ENCODE data around the gene PLB1. TPM values are rescaled to one million over a fixed set of nuclear protein-coding genes. Genes with fewer than 3 reads are reported as not detected.

Gene PLB1
- total RNA-seq, 1 experiment from 2014 or later = 0.91 TPM

GRCh38 chr2:28674062-28674712 is 178.3 kb downstream of the PLB1 start:
- no peak for DNase-seq (ENCODE audit: unreplicated experiment)
- H3K4me3 Mint-ChIP-seq (ENCODE audit: unreplicated experiment) = no peak overlapping the region
- ChIA-PET POLR2A (no interaction called here), CTCF (no interaction called here)
- no peaks in the 10 kb centered on the region for H3K4me1 Mint-ChIP-seq (ENCODE audit: insufficient read depth, unreplicated experiment)
- H3K9me3 Mint-ChIP-seq (ENCODE audit: unreplicated experiment) = peaks cover 10% of the 10 kb centered on the region
- TF ChIP-seq CTCF (IDR thresholded peaks at IDR 0.05; ENCODE audit: unreplicated experiment) = no peak
- no peaks in the 10 kb centered on the region for H3K27me3 Mint-ChIP-seq (ENCODE audit: insufficient read depth, unreplicated experiment)
- BruUV-seq (replicated peaks) = no TSS peak
- intact Hi-C loops (cut with micrococcal nuclease) = no loop called here
- H3K27ac Mint-ChIP-seq (ENCODE audit: low read depth, unreplicated experiment) = no peak overlapping the region
- no peaks in the 10 kb centered on the region for H3K36me3 Mint-ChIP-seq (ENCODE audit: insufficient read depth, unreplicated experiment)

GRCh38 chr2:28674713-28675068 is 178.8 kb downstream of the PLB1 start:
- no TSS peak for BruUV-seq (replicated peaks)
- intact Hi-C loops (cut with micrococcal nuclease) = no loop called here
- no peak for TF ChIP-seq CTCF (IDR thresholded peaks at IDR 0.05; ENCODE audit: unreplicated experiment)
- ChIA-PET CTCF (no interaction called here), POLR2A (interaction anchor here (1.2 to 1.6 kb wide), 2 partner anchors 13 to 42 kb away, joined by 3 to 5 read pairs; no protein-coding TSS in a partner anchor)
- peaks cover 10% of the 10 kb centered on the region for H3K9me3 Mint-ChIP-seq (ENCODE audit: unreplicated experiment)
- DNase-seq (ENCODE audit: unreplicated experiment) = no peak
- H3K4me3 Mint-ChIP-seq (ENCODE audit: unreplicated experiment) = no peak overlapping the region
- H3K27me3 Mint-ChIP-seq (ENCODE audit: insufficient read depth, unreplicated experiment) = no peaks in the 10 kb centered on the region
- H3K4me1 Mint-ChIP-seq (ENCODE audit: insufficient read depth, unreplicated experiment) = no peaks in the 10 kb centered on the region
- no peak overlapping the region for H3K27ac Mint-ChIP-seq (ENCODE audit: low read depth, unreplicated experiment)
- no peaks in the 10 kb centered on the region for H3K36me3 Mint-ChIP-seq (ENCODE audit: insufficient read depth, unreplicated experiment)

- intact Hi-C loops (cut with micrococcal nuclease) = no loop called here
- ChIA-PET CTCF (interaction anchor here (0.6 kb wide), 1 partner anchor 9 kb away, joined by 3 read pairs; no protein-coding TSS in a partner anchor), POLR2A (interaction anchor here (1.2 to 1.6 kb wide), 2 partner anchors 8 to 11 kb away, joined by 3 to 5 read pairs; no protein-coding TSS in a partner anchor)
- no peaks in the 10 kb centered on the region for H3K36me3 Mint-ChIP-seq (ENCODE audit: insufficient read depth, unreplicated experiment)
- H3K9me3 Mint-ChIP-seq (ENCODE audit: unreplicated experiment) = peaks cover 10% of the 10 kb centered on the region
- peaks cover under 1% of the 10 kb centered on the region for H3K4me1 Mint-ChIP-seq (ENCODE audit: insufficient read depth, unreplicated experiment)
- DNase-seq (ENCODE audit: unreplicated experiment) = no peak
- no peak overlapping the region for H3K27ac Mint-ChIP-seq (ENCODE audit: low read depth, unreplicated experiment)
- no TSS peak for BruUV-seq (replicated peaks)
- no peak overlapping the region for H3K4me3 Mint-ChIP-seq (ENCODE audit: unreplicated experiment)
- H3K27me3 Mint-ChIP-seq (ENCODE audit: insufficient read depth, unreplicated experiment) = no peaks in the 10 kb centered on the region
- TF ChIP-seq CTCF (IDR thresholded peaks at IDR 0.05; ENCODE audit: unreplicated experiment) = no peak
These were observed 180.4 kb downstream of the PLB1 start for GRCh38 chr2:28676152-28676835.

- peaks cover 4% of the 10 kb centered on the region for H3K36me3 Mint-ChIP-seq (ENCODE audit: insufficient read depth, unreplicated experiment)
- DNase-seq (ENCODE audit: unreplicated experiment) = no peak
- no peaks in the 10 kb centered on the region for H3K9me3 Mint-ChIP-seq (ENCODE audit: unreplicated experiment)
- no peak overlapping the region for H3K27ac Mint-ChIP-seq (ENCODE audit: low read depth, unreplicated experiment)
- no peak for TF ChIP-seq CTCF (IDR thresholded peaks at IDR 0.05; ENCODE audit: unreplicated experiment)
- ChIA-PET POLR2A (interaction anchor here (0.6 kb wide), 1 partner anchor 20 kb away, joined by 5 read pairs; no protein-coding TSS in a partner anchor), CTCF (no interaction called here)
- H3K27me3 Mint-ChIP-seq (ENCODE audit: insufficient read depth, unreplicated experiment) = no peaks in the 10 kb centered on the region
- BruUV-seq (replicated peaks) = no TSS peak
- intact Hi-C loops (cut with micrococcal nuclease) = no loop called here
- peaks cover 8% of the 10 kb centered on the region for H3K4me1 Mint-ChIP-seq (ENCODE audit: insufficient read depth, unreplicated experiment)
- no peak overlapping the region for H3K4me3 Mint-ChIP-seq (ENCODE audit: unreplicated experiment)
These were observed 182.5 kb downstream of the PLB1 start for GRCh38 chr2:28678175-28678855.
